Measurements from ENCODE around the gene PRUNE2.

The PRUNE2 gene

DNA sequence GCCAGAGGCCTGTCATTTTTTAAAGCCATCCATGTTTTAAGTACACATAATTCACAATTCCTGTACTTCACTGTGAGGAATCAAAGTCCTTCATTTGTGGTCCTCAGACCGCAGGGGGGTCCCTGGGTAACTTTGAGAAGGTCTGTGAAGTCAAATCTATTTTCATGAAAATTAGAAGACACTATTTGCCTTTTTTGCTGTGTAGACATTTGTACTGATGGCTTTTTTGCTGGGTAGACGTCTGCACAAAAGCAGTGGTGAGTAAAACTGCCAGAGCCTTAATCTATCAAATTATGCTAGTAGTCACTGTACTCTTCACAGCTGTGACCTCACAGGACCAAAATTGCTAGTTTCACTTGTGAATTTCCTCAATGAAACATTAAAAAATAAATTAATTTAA lies 25.7 kb downstream of the PRUNE2 start:
- Histone ChIP-seq H4K20me1 (ENCODE audit: low read depth, low read length) (no peaks in the 10 kb centered on the region), H3K9me3 (ENCODE audit: insufficient read depth, low read length) (no peaks in the 10 kb centered on the region), H3K4me3 (ENCODE audit: insufficient read depth, low read length, poor library complexity, severe bottlenecking) (no peak overlapping the region), H3F3A (ENCODE audit: insufficient read depth) (no peaks in the 10 kb centered on the region), H3K79me2 (ENCODE audit: insufficient read depth, low read length) (no peaks in the 10 kb centered on the region), H3K4me2 (ENCODE audit: low read depth, low read length, poor library complexity, severe bottlenecking) (no peak overlapping the region), H3K27me3 (ENCODE audit: low read length) (no peaks in the 10 kb centered on the region), H3K9ac (ENCODE audit: low read length) (no peak overlapping the region), H3K9me2 (replicated peaks; ENCODE audit: insufficient read depth, low read length) (no peaks in the 10 kb centered on the region), H2AFZ (ENCODE audit: low read depth, low read length, severe bottlenecking) (no peak overlapping the region), H3K27ac (ENCODE audit: low read depth, low read length) (no peak overlapping the region), H3K36me3 (ENCODE audit: low read length) (no peaks in the 10 kb centered on the region)
- TF ChIP-seq, protein P1, sequence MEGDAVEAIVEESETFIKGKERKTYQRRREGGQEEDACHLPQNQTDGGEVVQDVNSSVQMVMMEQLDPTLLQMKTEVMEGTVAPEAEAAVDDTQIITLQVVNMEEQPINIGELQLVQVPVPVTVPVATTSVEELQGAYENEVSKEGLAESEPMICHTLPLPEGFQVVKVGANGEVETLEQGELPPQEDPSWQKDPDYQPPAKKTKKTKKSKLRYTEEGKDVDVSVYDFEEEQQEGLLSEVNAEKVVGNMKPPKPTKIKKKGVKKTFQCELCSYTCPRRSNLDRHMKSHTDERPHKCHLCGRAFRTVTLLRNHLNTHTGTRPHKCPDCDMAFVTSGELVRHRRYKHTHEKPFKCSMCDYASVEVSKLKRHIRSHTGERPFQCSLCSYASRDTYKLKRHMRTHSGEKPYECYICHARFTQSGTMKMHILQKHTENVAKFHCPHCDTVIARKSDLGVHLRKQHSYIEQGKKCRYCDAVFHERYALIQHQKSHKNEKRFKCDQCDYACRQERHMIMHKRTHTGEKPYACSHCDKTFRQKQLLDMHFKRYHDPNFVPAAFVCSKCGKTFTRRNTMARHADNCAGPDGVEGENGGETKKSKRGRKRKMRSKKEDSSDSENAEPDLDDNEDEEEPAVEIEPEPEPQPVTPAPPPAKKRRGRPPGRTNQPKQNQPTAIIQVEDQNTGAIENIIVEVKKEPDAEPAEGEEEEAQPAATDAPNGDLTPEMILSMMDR (IDR thresholded peaks at IDR 0.05; ENCODE audit: insufficient read depth, low read length, poor library complexity, severe bottlenecking) = no peak
- TF ChIP-seq EZH2phosphoT487 (conservative IDR thresholded peaks at IDR 0.05; ENCODE audit: low read length) = no peak

DNA sequence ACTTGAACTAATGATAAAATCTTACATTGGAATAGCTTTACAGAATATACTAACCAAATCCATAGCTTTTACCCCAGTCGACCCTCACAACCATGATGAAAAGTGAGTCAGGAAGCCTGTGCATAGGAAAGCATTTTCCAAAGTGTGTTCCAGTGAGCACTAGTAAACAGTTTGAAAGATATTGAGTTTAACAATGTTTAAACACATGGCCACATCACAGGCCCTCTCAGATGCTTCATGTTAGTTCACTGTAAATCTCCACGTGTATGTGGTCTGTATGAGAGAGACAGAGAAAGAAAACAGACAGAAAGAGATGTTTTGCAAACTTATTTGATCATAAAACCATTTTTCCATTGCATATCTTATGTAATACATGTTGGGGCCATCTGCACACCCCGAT lies 27.0 kb downstream of the PRUNE2 start:
- Histone ChIP-seq H3K27ac (ENCODE audit: low read depth, low read length) (no peak overlapping the region), H3K79me2 (ENCODE audit: insufficient read depth, low read length) (no peaks in the 10 kb centered on the region), H4K20me1 (ENCODE audit: low read depth, low read length) (no peaks in the 10 kb centered on the region), H3K27me3 (ENCODE audit: low read length) (no peaks in the 10 kb centered on the region), H3K9ac (ENCODE audit: low read length) (no peak overlapping the region), H3K9me2 (replicated peaks; ENCODE audit: insufficient read depth, low read length) (no peaks in the 10 kb centered on the region), H3K36me3 (ENCODE audit: low read length) (no peaks in the 10 kb centered on the region), H2AFZ (ENCODE audit: low read depth, low read length, severe bottlenecking) (no peak overlapping the region), H3K4me2 (ENCODE audit: low read depth, low read length, poor library complexity, severe bottlenecking) (no peak overlapping the region), H3K9me3 (ENCODE audit: insufficient read depth, low read length) (no peaks in the 10 kb centered on the region), H3F3A (ENCODE audit: insufficient read depth) (no peaks in the 10 kb centered on the region), H3K4me3 (ENCODE audit: insufficient read depth, low read length, poor library complexity, severe bottlenecking) (no peak overlapping the region)
- no peak for TF ChIP-seq EZH2phosphoT487 (conservative IDR thresholded peaks at IDR 0.05; ENCODE audit: low read length)

DNA sequence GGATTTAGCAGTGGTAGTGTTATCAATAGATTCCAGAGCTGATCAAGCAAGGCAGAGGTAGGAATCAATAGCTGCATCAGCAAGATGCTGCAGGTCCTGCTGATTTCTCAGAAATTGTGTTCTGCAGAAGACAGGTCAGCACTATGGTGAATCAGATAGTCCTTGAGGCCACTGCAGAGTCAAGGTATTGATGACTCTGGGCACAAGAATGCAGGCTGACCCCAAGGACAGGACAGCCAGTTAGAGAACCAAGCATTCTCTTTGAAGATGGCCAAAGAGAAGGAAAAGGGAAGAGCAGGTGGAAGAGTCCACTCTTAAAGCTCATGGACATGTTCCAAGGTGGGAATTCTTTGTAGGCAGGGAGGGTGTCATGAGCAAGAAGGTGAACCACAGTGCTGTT lies 28.0 kb downstream of the PRUNE2 start:
- Histone ChIP-seq H3K4me2 (ENCODE audit: low read depth, low read length, poor library complexity, severe bottlenecking) (no peak overlapping the region), H3K9ac (ENCODE audit: low read length) (no peak overlapping the region), H2AFZ (ENCODE audit: low read depth, low read length, severe bottlenecking) (no peak overlapping the region), H3K79me2 (ENCODE audit: insufficient read depth, low read length) (no peaks in the 10 kb centered on the region), H3F3A (ENCODE audit: insufficient read depth) (no peaks in the 10 kb centered on the region), H3K9me3 (ENCODE audit: insufficient read depth, low read length) (no peaks in the 10 kb centered on the region), H4K20me1 (ENCODE audit: low read depth, low read length) (no peaks in the 10 kb centered on the region), H3K27ac (ENCODE audit: low read depth, low read length) (no peak overlapping the region), H3K4me3 (ENCODE audit: insufficient read depth, low read length, poor library complexity, severe bottlenecking) (no peak overlapping the region), H3K27me3 (ENCODE audit: low read length) (no peaks in the 10 kb centered on the region), H3K36me3 (ENCODE audit: low read length) (no peaks in the 10 kb centered on the region), H3K9me2 (replicated peaks; ENCODE audit: insufficient read depth, low read length) (no peaks in the 10 kb centered on the region)
- no peak for TF ChIP-seq EZH2phosphoT487 (conservative IDR thresholded peaks at IDR 0.05; ENCODE audit: low read length)
- TF ChIP-seq, protein P1 (IDR thresholded peaks at IDR 0.05; ENCODE audit: insufficient read depth, low read length, poor library complexity, severe bottlenecking) = no peak

- TF ChIP-seq, protein P1 (IDR thresholded peaks at IDR 0.05; ENCODE audit: insufficient read depth, low read length, poor library complexity, severe bottlenecking) = no peak
- TF ChIP-seq EZH2phosphoT487 (conservative IDR thresholded peaks at IDR 0.05; ENCODE audit: low read length) = no peak
Measured at GRCh38 chr9:76876098-76876497, 29.8 kb downstream of the PRUNE2 start.

More at GRCh38 chr9:76876098-76876497, 29.8 kb downstream of the PRUNE2 start:
- Histone ChIP-seq H3K79me2 (ENCODE audit: insufficient read depth, low read length) (no peaks in the 10 kb centered on the region), H3K27me3 (ENCODE audit: low read length) (no peaks in the 10 kb centered on the region), H3F3A (ENCODE audit: insufficient read depth) (no peaks in the 10 kb centered on the region), H3K36me3 (ENCODE audit: low read length) (no peaks in the 10 kb centered on the region), H3K27ac (ENCODE audit: low read depth, low read length) (no peak overlapping the region), H3K9ac (ENCODE audit: low read length) (no peak overlapping the region), H3K9me2 (replicated peaks; ENCODE audit: insufficient read depth, low read length) (no peaks in the 10 kb centered on the region), H4K20me1 (ENCODE audit: low read depth, low read length) (no peaks in the 10 kb centered on the region), H2AFZ (ENCODE audit: low read depth, low read length, severe bottlenecking) (no peak overlapping the region), H3K9me3 (ENCODE audit: insufficient read depth, low read length) (no peaks in the 10 kb centered on the region), H3K4me3 (ENCODE audit: insufficient read depth, low read length, poor library complexity, severe bottlenecking) (no peak overlapping the region), H3K4me2 (ENCODE audit: low read depth, low read length, poor library complexity, severe bottlenecking) (no peak overlapping the region)
